Stimulated activated CD8-positive, alpha-beta memory T cell treated with anti-CD3 and anti-CD28 coated beads, Interleukin-15, amount 100 ng/mL, for 24 hours (primary cell): Measurements from ENCODE around the gene FAM193A.
"Not testable (repeated sequence)": the region's sequence is repeated elsewhere in the genome, so short reads cannot be mapped to it uniquely, and the experiment has no call there.

Experiments used
- DNase-seq: peaks from one replicate; pipeline ENCODE4 v3.0.0-alpha.2; 2020; ENCODE audit warnings: low read depth

Gene FAM193A

GRCh38 chr4:2750719-2751605, 214.5 kb downstream of the FAM193A start:
- no peak for DNase-seq

- DNase-seq, result no peak
These were observed 217.0 kb downstream of the FAM193A start for GRCh38 chr4:2753436-2753835.

- no peak for DNase-seq
These were observed 218.7 kb downstream of the FAM193A start for GRCh38 chr4:2754848-2755819.

GRCh38 chr4:2755821-2756690, 219.6 kb downstream of the FAM193A start, which contains the start of gene TNIP2:
TSS of gene TNIP2 (minus strand) at chr4:2756336. CDS start at chr4:2756289, 47 bp downstream.
- DNase-seq, result peak; percentile 57

- no peak for DNase-seq
These were observed 220.4 kb downstream of the FAM193A start for GRCh38 chr4:2756691-2757350.

- DNase-seq, result no peak
These were observed 221.0 kb downstream of the FAM193A start for GRCh38 chr4:2757426-2757825.

- DNase-seq, result no peak
These were observed 224.8 kb downstream of the FAM193A start for GRCh38 chr4:2761035-2761923.

- DNase-seq, result no peak
These were observed 225.6 kb downstream of the FAM193A start for GRCh38 chr4:2762048-2762447.

- DNase-seq, result not testable (repeated sequence)
These were observed 226.3 kb downstream of the FAM193A start for GRCh38 chr4:2762486-2763370.

GRCh38 chr4:2763511-2763967, 227.1 kb downstream of the FAM193A start:
- DNase-seq, result no peak

- DNase-seq, result no peak
These were observed 229.5 kb downstream of the FAM193A start for GRCh38 chr4:2765832-2766526.

GRCh38 chr4:2767046-2767704, 230.7 kb downstream of the FAM193A start:
- DNase-seq, result no peak

GRCh38 chr4:2767705-2768074, 231.2 kb downstream of the FAM193A start:
- DNase-seq, result no peak

GRCh38 chr4:2768124-2768523, 231.7 kb downstream of the FAM193A start:
- DNase-seq, result no peak

- DNase-seq, result no peak
These were observed 232.5 kb downstream of the FAM193A start for GRCh38 chr4:2768921-2769336.

- no peak for DNase-seq
These were observed 234.8 kb downstream of the FAM193A start for GRCh38 chr4:2771264-2771663.

- DNase-seq, result not testable (repeated sequence)
These were observed 244.2 kb downstream of the FAM193A start for GRCh38 chr4:2780643-2781042.

- DNase-seq, result no peak
These were observed 245.5 kb downstream of the FAM193A start for GRCh38 chr4:2781911-2782310.
